Renal cortical epithelial cell (primary cell): ENCODE data around the gene BOK. TPM values are rescaled to one million over a fixed set of nuclear protein-coding genes. Genes with fewer than 3 reads are reported as not detected.
"Not testable (repeated sequence)": the region's sequence is repeated elsewhere in the genome, so short reads cannot be mapped to it uniquely, and the experiment has no call there.

Experiments used
- DNase-seq: peaks from one replicate; pipeline ENCODE4 v3.0.0-alpha.2; 2011; ENCODE audit warnings: low read depth
- total RNA-seq: library from RNA; depleted of rRNA; stranded (reverse); fragments of >200 nt; gene quantifications from 2 replicates; pipeline ENCODE4 v1.2.3, GENCODE V29; 2014

BOK gene
- total RNA-seq, 1 donor from 2014 or later: 61.0 TPM

DNA sequence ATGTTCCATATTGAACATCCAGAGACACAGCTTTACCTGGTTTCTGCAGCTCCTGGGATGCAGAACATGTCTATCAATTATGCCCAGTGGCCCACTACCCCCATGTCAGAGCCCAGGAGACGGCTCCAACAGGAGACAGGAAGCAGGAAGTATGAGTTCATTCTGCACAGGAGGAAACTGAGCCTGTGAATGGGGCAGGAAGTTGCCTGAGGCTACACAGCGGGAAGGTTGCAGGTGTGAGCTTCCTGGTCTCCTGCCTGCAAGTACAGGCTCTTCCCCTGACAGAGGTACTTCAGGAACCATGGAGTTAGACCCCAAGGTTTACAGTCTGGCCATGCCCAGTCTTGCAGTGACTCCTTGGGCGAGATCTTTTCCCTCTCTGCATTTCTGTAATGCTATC lies 2.8 kb upstream of the BOK start:
- no peak for DNase-seq

DNA sequence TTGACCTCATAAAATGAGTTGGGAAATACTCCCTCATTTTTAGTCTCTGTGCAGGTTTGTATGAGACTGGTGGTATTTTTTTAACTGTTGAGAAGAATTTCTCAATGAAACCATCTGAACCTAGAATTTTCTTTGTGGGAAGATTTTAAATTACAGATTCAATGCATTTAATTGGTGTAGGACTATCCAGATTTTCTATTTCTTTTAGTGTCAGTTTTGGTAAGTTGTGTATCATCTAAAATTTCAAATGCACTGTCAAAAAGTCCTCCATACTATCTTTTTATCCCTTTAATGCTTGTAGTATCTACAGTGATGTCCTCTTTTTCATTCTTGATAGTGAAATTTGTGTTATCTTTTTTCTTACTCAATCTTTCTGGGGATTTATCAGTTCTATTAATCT lies 1.8 kb upstream of the BOK start:
- no peak for DNase-seq

DNA sequence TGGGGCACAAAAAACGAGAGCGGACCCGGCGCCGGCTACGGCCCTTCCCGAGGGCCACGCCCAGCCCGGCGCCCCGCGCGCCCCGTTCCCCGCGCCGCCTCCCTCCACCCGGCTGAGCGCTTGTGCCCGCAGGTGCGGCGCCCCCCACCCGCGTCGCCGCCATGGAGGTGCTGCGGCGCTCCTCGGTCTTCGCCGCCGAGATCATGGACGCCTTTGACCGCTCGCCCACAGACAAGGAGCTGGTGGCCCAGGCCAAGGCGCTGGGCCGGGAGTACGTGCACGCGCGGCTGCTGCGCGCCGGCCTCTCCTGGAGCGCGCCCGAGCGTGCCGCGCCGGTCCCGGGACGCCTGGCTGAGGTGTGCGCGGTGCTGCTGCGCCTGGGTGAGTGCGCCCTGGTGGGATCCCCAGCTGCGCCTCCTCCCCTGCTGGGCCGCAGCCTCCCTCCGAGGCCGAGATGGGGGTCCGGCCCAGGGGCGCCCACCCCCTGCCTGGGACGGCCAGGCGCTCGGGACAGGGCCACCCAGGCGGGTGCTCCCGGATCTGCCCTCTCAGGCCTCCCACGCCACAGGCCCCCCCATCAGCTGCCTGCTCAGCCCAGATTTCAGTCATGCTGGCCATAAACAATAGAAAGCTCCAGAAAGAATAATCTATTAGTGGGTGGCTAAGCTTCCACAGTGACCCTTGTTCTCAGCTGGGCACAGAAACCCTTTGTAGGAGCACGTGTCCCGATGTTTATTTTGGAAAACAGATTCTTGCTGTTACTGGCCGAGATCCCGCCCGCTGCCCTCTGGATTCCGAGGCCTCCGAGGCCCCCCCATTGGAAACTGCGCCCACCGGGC lies 997 bp downstream of the BOK start:
- DNase-seq: peak; percentile 52

GRCh38 chr2:241560162-241560882 lies 1.8 kb downstream of the BOK start:
- no peak for DNase-seq

GRCh38 chr2:241560883-241561474 lies 2.4 kb downstream of the BOK start:
- DNase-seq: no peak

DNA sequence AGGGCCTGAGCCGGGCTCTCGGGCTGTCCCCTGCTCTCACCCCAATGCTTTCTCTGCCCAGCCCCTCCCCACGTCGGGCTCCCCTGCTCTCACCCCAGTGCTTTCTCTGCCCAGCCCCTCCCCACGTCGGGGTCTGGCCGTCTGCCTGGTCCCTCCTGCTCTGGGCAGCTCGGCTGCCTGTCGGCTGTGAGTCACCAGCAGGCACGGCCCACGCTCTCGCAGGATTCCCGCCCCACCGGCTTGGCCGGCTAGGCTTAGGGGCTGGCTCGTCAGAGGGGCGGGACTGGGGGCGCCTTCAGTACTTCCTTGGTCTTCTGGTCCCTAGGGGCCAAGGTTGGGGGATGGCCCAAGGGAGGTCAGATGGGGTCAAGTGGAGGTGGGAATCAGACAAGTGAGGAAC lies 3.3 kb downstream of the BOK start:
- DNase-seq: peak; percentile 54

DNA sequence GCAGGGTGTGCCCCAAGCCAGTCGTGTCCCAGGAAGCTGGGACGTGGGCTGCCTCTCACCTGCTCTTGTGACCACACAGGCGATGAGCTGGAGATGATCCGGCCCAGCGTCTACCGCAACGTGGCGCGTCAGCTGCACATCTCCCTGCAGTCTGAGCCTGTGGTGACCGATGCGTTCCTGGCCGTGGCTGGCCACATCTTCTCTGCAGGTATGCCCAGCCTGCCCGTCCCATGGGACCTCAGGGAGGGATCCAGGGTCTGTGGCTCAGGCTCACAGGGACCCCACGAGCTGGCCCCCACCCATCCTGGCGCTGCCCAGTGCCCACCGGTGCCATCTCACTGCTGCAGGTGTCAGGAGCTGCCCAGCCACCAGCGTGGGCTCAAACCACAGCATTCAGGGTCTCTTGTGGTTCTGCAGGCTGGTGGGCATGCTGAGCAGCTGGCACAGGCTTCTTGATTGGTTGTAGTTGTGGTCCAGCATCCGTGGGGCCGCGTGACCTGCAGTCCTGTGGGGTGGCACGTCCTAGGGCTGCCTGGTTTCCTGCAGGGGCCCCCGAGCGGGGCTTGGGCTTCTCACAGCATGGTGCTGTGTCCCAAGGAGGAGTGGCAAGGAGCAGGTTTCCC lies 3.8 kb downstream of the BOK start:
- DNase-seq: no peak

DNA sequence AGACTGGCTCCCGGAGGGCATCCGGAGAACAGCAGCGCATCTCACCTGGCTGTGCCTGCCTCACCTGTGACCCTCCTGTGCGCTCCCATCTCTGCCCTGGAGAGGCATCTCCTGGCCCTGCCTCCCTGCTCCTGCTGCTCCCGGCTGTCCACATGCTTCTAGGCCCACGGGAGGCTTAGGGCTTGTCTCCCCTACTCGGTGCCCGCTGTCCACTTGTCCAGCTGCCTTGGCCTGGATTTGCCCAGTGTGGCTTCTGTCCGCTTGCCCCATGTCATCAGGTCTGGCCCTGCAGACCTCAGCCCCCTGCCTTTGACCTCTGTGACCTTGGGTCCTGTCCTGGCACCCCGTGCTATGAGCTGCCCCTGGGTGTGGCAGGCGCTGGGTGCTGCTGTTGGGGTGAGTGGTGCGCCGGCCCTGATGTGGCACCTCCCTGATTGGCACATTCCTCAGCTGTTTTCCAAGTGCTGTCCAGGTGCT lies 4.5 kb downstream of the BOK start:
- no peak for DNase-seq

DNA sequence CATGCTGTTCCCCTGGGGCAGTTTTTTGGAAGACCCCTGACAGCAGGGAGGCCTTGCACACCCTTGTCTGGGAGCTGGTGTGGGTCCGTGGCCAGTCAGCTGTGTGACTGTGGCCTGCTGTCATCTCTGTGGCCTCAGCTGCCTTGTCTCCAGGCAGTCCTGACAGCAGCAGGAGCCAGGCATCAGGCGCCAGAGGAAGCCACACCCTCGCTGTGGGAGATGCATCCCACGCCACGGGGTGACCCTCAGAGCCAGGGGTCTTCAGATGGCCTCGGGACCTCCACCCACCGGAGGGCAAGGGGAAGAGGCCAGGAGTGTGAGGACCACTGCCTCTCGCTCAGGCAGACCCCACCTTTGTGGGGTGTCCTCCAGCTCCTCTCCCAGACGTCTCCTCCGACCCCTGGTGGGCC lies 5.0 kb downstream of the BOK start:
- no peak for DNase-seq

GRCh38 chr2:241563981-241564595 lies 5.5 kb downstream of the BOK start:
- no peak for DNase-seq

- DNase-seq: no peak
Measured at GRCh38 chr2:241564596-241565410, 6.3 kb downstream of the BOK start.

DNA sequence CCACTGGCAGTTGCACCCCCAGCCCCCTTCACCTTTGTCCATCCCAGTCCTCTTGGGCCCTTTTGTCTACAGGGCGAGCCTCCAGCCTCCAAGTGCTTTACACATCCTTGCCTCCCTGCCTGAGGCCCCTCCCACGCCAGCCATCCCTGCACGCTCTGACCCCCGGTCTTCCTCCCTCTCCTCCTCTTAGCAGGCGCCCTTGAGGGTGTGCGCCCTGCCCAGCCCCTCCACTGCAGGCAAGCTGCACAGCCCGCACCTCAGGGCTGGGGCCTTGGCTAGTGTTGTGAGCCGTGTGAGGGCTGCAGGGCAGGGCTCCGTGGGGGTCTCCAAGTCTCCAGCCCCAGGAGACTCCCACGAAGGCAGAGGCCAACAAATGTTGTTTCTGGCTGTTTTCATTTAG lies 6.9 kb downstream of the BOK start:
- no peak for DNase-seq

- not testable (repeated sequence) for DNase-seq
Measured at GRCh38 chr2:241566021-241566420, 7.5 kb downstream of the BOK start.

DNA sequence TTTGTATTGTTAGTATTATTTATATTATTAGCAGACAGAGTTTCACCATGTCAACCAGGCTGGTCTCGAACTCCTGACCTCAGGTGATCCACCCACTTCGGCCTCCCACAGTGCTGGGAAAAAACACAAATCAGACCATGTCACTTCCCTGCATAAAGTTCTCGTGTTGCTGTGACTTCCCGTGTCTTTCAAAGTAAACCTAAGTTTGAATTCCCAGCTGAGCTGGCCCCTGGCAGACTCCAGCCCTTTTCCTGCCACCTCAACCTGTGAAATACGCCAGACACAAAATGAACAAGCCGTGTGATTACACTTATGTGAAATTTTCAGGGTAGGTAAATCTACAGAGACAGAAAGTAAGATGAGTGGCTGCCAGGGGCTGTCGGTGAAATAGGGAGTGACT lies 7.9 kb downstream of the BOK start:
- no peak for DNase-seq

DNA sequence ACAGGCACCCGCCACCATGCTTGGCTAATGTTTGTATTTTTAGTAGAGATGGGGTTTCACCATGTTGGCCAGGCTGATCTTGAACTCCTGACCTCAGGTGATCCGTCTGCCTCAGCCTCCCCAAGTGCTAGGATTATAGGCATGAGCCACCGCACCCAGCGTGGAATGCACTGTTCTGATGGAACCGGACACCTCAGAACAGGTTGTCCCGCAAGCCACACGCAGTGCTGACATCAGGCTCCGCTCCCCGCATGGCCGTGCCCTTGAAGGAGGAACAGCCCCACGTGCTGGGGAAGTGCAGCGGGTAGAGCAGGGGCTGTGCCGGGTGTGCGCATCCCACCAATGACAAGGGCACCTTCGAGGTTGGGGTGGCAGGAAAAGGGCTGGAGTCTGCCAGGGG lies 8.7 kb downstream of the BOK start:
- not testable (repeated sequence) for DNase-seq

- DNase-seq: no peak
Measured at GRCh38 chr2:241567776-241568175, 9.2 kb downstream of the BOK start.

DNA sequence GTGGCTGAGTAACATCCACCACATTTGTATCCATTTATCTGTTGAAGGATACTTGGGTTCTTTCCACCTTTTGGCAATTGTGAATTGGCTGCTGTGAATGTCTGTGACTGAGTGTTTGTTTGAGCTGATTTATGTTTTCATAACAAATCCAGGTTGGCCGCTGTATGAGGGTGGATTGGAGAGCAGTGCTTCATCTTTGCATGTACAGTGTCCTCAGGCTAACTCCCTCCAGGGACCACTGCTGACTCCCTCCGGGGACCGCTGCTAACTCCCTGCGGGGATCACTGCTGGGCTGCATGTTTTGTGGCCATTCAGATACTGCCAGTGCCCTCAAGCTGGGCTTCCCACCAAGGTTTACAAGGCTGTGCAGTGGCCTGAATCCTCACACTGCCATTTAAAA lies 10.2 kb downstream of the BOK start:
- DNase-seq: no peak

- DNase-seq: no peak
Measured at GRCh38 chr2:241569831-241570281, 11.3 kb downstream of the BOK start.

- no peak for DNase-seq
Measured at GRCh38 chr2:241570961-241571581, 12.5 kb downstream of the BOK start.
